Lung (tissue), 12 donors: ENCODE results near the gene GPR6. TPM values are rescaled to one million over a fixed set of nuclear protein-coding genes. Genes with fewer than 3 reads are reported as not detected.

Experiments used
- ATAC-seq: fragments of 200-7000 bp; cut with Tn5 transposase; one replicate; pipeline ENCODE4 v1.9.1; 2020; ENCODE audit warnings: moderate number of reproducible peaks; ENCODE audit not compliant: insufficient read depth, low FRiP score
- DNase-seq, 3 donors: peaks; one replicate each; pipeline ENCODE4 v3.0.0-alpha.2; 2013 to 2017
- H3K27ac ChIP-seq, 2 donors: one replicate each; pipeline ENCODE4 v1.5.1; 2013; ENCODE audit warnings: mild to moderate bottlenecking in 2 of 2, moderate library complexity in 2 of 2, control low read depth in 1 of 2, inconsistent platforms in 1 of 2, low read depth in 1 of 2, low read length in 1 of 2
- H3K27me3 ChIP-seq, 3 donors: one replicate each; pipeline ENCODE4 v1.5.1; 2013; ENCODE audit warnings: low read length in 2 of 3; ENCODE audit not compliant: control insufficient read depth in 3 of 3, insufficient read depth in 3 of 3
- H3K36me3 ChIP-seq, 4 donors: one replicate each; pipeline ENCODE4 v1.5.1; 2013; ENCODE audit warnings: low read length in 4 of 4, mild to moderate bottlenecking in 1 of 4, moderate library complexity in 1 of 4; ENCODE audit not compliant: control insufficient read depth in 4 of 4, insufficient read depth in 4 of 4
- H3K4me1 ChIP-seq, 5 donors: one replicate each; pipeline ENCODE4 v1.5.1; 2013; ENCODE audit warnings: low read length in 5 of 5, mild to moderate bottlenecking in 2 of 5, moderate library complexity in 1 of 5; ENCODE audit not compliant: control insufficient read depth in 5 of 5, insufficient read depth in 5 of 5
- H3K4me3 ChIP-seq: one replicate; pipeline ENCODE4 v1.5.1; 2013; ENCODE audit warnings: mild to moderate bottlenecking, control low read depth, moderate library complexity
- H3K9ac ChIP-seq, 2 donors: one replicate each; pipeline ENCODE4 v1.5.1; 2013; ENCODE audit warnings: low read length in 2 of 2, control low read depth in 1 of 2; ENCODE audit not compliant: insufficient read depth in 1 of 2
- H3K9me3 ChIP-seq, 4 donors: one replicate each; pipeline ENCODE4 v1.5.1; 2013; ENCODE audit warnings: low read length in 3 of 4, mild to moderate bottlenecking in 1 of 4, moderate library complexity in 1 of 4; ENCODE audit not compliant: control insufficient read depth in 4 of 4, insufficient read depth in 3 of 4
- CTCF ChIP-seq: IDR thresholded peaks from 2 replicates; pipeline ENCODE4 v1.5.1; 2012; ENCODE audit warnings: mild to moderate bottlenecking; ENCODE audit errors: control extremely low read depth, extremely low read depth
- WGBS, 2 donors: extraction: QIAGEN DNeasy Blood & Tissue Kit; methylation state at CpG; one replicate each; pipeline ENCODE4 v1.1.7; 2013; 5-methylcytosine and 5-hydroxymethylcytosine counted together
- polyA plus RNA-seq, 2 donors: library from polyadenylated mRNA; stranded (reverse); fragments of 200-250 nt; gene quantifications; one replicate each; pipeline ENCODE4 v1.2.1, GENCODE V29; 2013
- total RNA-seq, 2 donors: library from RNA; depleted of rRNA in 1 of 2; stranded (reverse); fragments of >200 nt in 1 of 2; gene quantifications; one replicate each; pipeline ENCODE4 v1.2.1, GENCODE V29; 2014 to 2021
- donor health status: control.
- donor health status: control.
- donor health status: Bipolar disorder and iron deficiency.
- donor health status: healthy.
- donor health status: DM: yes; HTN: yes; CAD: no.

Gene GPR6
- total and polyA plus RNA-seq, 4 donors, result not detected

- no peak for TF ChIP-seq CTCF
- DNase-seq (peak in 1 of 3 donors; percentile 8), ATAC-seq (no peak)
Observed at GRCh38 chr6:109998159-109998785, 20.2 kb downstream of the GPR6 start.

GRCh38 chr6:109999740-110000139 is 21.6 kb downstream of the GPR6 start:
- DNase-seq, result no peak
- no peak overlapping the region for H3K27ac ChIP-seq
- no peaks in the 10 kb centered on the region for H3K36me3 ChIP-seq
- peaks cover 0 to 3% (median 0%) of the 10 kb centered on the region in 4 donors for H3K9me3 ChIP-seq
- H3K9ac ChIP-seq, result no peak overlapping the region
- WGBS, 2 donors, result 85 to 96% methylated on average over 3 of the region's 3 CpGs
- no peak for TF ChIP-seq CTCF
- no peaks in the 10 kb centered on the region for H3K4me1 ChIP-seq
- no peak for ATAC-seq
- no peak overlapping the region for H3K4me3 ChIP-seq
- peaks cover 0 to 2% (median 0%) of the 10 kb centered on the region in 3 donors for H3K27me3 ChIP-seq

More at GRCh38 chr6:109998159-109998785, 20.2 kb downstream of the GPR6 start:
- Histone ChIP-seq H3K4me3 (no peak overlapping the region), H3K9ac (no peak overlapping the region), H3K27me3 (peaks cover 0 to 2% (median 0%) of the 10 kb centered on the region in 3 donors), H3K36me3 (no peaks in the 10 kb centered on the region), H3K27ac (no peak overlapping the region), H3K9me3 (peaks cover 0 to 3% (median 0%) of the 10 kb centered on the region in 4 donors), H3K4me1 (no peaks in the 10 kb centered on the region)
- WGBS, 2 donors, result 29 to 46% methylated on average over 3 of the region's 3 CpGs

GRCh38 chr6:110002676-110003075 is 24.6 kb downstream of the GPR6 start:
- peaks cover 0 to 3% (median 0%) of the 10 kb centered on the region in 4 donors for H3K9me3 ChIP-seq
- no peak for DNase-seq

More at GRCh38 chr6:110002676-110003075, 24.6 kb downstream of the GPR6 start:
- ATAC-seq, result no peak
- no peaks in the 10 kb centered on the region for H3K27me3 ChIP-seq
- 75 to 92% methylated on average over 5 of the region's 5 CpGs for WGBS, 2 donors
- no peak overlapping the region for H3K9ac ChIP-seq
- no peaks in the 10 kb centered on the region for H3K36me3 ChIP-seq
- no peak overlapping the region for H3K27ac ChIP-seq
- no peak overlapping the region for H3K4me3 ChIP-seq
- TF ChIP-seq CTCF, result no peak
- no peaks in the 10 kb centered on the region for H3K4me1 ChIP-seq
